HFF-Myc (cell line): ENCODE measurements around the gene SPNS1.
"Not testable (repeated sequence)": the region's sequence is repeated elsewhere in the genome, so short reads cannot be mapped to it uniquely, and the experiment has no call there.

Experiments used
- DNase-seq: peaks from one replicate; pipeline ENCODE4 v3.0.0-alpha.2; 2011; ENCODE audit warnings: low read depth; ENCODE audit errors: extremely low read depth
- H3K4me3 ChIP-seq: replicated peaks from 2 replicates; pipeline ENCODE4 v1.5.1; 2011; ENCODE audit warnings: low read depth, mild to moderate bottlenecking, control low read depth, low read length
- TF ChIP-seq, protein P1 (sequence below): IDR thresholded peaks from 2 replicates; pipeline ENCODE4 v1.5.1; 2012; ENCODE audit warnings: mild to moderate bottlenecking, low read depth, low read length, control low read depth; ENCODE audit errors: missing control alignments

Gene SPNS1

DNA sequence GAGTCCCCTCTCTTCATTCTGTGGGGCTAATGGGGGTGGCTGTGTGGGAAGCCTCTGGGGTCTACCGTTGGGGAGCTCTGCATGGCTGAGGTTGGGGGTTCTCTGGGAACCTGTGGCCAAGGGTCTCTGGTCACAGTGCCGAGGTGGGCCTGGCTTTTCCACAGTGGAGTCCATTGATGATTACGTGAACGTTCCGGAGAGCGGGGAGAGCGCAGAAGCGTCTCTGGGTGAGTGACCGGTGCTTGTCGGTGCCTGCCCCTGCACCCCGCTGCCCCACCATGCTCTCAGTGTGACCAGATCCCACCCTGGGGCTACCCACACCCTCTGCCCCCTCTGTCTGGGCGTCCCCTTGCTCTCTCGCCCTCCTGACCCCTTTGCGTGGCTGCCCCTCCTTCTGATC is 14.8 kb downstream of the SPNS1 start:
- no peak for DNase-seq
- no peak overlapping the region for H3K4me3 ChIP-seq
- TF ChIP-seq, protein P1, sequence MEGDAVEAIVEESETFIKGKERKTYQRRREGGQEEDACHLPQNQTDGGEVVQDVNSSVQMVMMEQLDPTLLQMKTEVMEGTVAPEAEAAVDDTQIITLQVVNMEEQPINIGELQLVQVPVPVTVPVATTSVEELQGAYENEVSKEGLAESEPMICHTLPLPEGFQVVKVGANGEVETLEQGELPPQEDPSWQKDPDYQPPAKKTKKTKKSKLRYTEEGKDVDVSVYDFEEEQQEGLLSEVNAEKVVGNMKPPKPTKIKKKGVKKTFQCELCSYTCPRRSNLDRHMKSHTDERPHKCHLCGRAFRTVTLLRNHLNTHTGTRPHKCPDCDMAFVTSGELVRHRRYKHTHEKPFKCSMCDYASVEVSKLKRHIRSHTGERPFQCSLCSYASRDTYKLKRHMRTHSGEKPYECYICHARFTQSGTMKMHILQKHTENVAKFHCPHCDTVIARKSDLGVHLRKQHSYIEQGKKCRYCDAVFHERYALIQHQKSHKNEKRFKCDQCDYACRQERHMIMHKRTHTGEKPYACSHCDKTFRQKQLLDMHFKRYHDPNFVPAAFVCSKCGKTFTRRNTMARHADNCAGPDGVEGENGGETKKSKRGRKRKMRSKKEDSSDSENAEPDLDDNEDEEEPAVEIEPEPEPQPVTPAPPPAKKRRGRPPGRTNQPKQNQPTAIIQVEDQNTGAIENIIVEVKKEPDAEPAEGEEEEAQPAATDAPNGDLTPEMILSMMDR, result no peak

DNA sequence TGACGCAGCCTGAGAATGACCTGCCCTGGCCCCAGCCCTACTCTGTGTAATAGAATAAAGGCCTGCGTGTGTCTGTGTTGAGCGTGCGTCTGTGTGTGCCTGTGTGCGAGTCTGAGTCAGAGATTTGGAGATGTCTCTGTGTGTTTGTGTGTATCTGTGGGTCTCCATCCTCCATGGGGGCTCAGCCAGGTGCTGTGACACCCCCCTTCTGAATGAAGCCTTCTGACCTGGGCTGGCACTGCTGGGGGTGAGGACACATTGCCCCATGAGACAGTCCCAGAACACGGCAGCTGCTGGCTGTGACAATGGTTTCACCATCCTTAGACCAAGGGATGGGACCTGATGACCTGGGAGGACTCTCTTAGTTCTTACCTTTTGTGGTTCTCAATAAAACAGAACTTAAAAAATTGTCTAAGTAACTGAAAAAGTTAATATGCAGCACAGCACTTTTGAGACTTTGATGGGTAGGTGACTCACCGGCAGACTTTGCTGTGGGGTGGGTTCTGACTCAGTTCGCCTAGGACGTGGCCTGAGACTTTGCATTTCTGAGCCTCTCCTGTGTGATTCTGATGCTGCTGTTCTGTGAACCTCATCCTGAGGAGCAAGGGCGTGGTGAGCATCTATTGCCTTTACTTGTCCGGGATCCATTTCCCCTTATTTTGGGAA is 15.9 kb downstream of the SPNS1 start:
- no peak for DNase-seq
- TF ChIP-seq, protein P1, result no peak
- no peak overlapping the region for H3K4me3 ChIP-seq

DNA sequence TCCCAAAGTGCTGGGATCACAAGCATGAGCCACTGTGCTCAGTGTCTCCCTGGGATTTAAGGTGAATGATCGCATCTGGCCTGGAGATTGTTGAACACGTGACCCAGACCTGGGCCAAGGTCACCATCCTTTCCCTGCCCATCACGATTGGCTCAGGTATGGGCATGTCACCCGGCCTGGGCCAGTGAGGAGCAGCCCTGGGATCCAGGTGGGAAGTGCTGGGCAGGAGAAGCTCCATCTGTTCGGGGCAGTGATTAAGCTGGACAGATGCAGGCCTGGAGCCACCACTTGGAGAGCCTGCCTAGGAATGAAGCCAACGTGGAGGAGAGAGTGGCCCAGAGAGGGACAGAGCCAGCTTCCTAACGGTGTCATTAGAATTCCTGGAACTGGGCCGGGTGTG is 17.1 kb downstream of the SPNS1 start:
- TF ChIP-seq, protein P1, result no peak
- no peak for DNase-seq

DNA sequence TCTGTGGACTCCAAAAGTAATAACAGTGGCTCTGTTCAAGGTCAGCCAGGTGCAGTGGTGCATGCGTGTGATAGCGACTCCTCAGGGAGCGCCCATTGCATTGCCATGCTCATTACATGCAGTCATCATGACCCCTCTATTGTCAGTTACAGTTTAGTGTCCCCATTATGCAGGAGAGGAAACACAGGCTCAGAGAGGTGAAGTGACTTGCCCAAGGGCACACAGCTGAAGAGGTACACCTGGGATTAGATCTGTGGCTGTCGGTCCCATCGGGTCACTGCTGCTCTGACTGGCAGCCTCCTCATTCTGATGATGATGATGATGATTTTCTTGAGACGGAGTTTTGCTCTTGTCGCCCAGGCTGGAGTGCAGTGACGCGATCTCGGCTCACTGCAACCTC is 17.9 kb downstream of the SPNS1 start:
- TF ChIP-seq, protein P1, result no peak
- H3K4me3 ChIP-seq, result no peak overlapping the region
- no peak for DNase-seq

More for the DNA sequence above, 17.1 kb downstream of the SPNS1 start:
- H3K4me3 ChIP-seq, result no peak overlapping the region

DNA sequence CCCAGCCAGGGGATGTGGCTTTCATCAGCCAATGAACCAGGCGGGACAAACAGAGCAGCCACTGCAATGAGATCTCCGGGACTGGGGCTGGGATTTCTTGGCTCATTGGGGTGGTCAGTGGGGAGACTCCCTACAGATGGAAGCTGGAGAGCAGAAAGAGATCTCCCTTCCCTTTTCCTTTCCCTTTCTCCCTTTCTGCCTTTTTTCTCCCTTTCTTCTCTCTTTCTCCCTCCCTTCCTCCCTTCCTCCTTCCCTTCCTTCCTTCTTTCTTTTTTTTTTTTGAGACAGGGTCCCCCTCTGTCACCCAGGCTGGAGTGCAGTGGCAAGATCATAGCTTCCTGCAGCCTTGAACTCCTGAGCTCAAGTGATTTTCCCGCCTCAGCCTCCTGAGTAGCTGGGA is 24.3 kb downstream of the SPNS1 start:
- TF ChIP-seq, protein P1, result no peak
- no peak for DNase-seq

DNA sequence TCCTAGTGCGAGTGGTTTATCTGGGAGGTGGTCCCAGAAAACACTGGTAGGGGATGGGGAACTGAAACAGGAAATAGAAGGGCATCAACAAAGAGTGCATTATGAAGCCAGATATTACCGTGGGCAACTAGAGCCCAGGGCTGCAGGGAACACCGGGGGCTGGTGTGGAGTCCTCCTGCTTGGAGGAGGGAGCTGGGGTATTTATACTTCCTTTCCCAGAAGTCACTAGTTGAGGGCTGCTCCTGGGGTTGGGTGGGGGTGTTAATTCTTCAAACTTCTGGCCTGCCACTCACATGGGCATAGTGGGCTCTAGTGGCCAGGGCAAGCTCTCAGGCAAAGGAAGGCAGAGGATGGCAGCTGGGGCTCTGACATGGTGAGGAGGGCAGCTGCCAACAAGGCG is 25.0 kb downstream of the SPNS1 start:
- H3K4me3 ChIP-seq, result no peak overlapping the region
- DNase-seq, result no peak
- TF ChIP-seq, protein P1, result no peak

More for the DNA sequence above, 24.3 kb downstream of the SPNS1 start:
- H3K4me3 ChIP-seq, result no peak overlapping the region

DNA sequence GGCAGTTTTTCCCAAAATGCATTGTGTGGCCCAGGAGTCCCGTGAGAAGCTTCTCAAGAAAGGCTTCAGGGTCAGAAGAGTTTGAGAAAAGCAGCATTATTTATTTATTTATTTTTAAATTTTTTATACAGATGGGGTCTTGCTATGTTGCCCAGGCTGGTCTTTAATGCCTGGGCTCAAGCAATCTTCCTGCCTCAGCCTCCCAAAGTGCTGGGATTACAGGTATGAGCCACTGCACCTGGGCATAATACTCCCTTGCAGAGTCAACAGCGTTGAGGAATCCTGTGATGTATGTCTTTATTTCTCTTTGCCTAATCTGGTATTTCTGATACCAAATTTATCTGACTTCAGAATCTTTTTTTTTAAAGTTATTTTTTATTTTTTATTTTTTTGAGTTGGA is 25.4 kb downstream of the SPNS1 start:
- DNase-seq, result no peak
- H3K4me3 ChIP-seq, result no peak overlapping the region
- TF ChIP-seq, protein P1, result no peak

DNA sequence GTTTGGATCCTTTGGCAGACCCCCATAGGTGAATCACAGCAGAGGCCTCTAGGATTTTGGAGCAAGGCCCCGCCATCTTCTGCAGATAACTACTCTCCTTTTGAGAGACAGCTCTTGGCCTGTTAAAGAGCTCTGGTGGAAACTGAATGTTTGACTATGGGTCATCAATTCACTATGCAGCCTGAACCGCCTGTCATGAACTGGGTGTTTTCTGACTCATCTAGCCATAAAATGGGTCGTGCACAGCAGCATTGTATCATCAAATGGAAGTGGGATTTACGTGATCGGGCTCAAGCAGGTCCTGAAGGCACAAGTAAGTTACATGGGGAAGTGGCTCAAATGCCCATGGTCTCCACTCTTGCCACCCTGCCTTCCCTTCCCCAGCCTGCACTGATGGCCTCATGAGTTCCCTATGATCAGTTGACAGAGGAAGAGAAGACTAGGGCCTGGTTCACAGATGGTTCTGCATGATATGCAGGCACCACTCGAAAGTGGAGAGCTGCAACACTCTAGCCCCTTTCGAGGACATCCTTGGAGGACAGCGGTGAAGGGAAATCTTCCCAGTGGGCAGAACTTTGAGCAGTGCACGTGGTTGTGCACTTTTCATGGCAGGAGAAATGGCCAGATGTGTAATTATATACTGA is 30.0 kb downstream of the SPNS1 start:
- H3K4me3 ChIP-seq, DNase-seq: not testable (repeated sequence)
